ENCODE results near the gene EFHC1.

DNA sequence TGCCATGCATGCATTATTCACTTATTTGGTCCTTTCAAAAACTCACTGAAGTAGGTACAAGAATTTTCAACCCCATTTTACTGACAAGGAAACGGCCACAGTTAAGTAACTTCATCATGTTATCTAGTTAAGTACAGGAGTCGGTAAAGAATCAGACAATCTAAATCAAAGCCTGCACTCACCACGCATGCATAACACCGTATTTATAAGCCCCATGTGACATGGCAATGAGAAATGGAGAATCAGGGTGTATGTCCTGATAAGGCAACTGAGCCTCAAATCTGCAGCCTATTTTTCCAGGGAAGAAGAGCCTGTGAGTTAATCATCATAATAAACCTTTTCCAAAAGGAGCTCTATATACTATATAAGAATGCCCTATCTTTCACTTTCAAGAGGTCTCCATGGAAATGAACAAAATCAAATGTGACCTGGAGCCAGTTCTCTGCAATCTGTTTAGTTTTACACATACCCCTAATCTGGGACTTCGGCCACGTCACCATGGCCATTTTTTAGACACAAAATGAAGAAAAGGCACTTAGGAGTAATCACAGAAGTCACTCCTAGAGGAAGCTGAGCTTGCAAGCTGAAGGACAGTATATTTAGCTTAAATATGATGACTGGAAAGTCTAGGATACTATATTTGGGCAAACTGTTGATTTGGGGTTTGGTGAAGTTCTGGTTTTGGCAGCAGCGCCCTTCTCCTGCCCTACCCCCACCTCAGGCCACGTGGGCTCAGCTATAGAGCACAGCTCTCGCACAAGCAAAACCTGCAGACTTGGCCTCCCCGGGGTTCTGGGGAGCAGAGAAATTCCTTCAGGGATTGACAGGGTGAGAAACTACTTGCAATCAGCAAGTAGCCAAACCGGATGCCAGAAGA, 137.5 kb downstream of the EFHC1 start:
- no peak for TF ChIP-seq POLR2AphosphoS5 (IDR thresholded peaks at IDR 0.05; ENCODE audit: low read depth, low read length)
- TF ChIP-seq, protein P1, sequence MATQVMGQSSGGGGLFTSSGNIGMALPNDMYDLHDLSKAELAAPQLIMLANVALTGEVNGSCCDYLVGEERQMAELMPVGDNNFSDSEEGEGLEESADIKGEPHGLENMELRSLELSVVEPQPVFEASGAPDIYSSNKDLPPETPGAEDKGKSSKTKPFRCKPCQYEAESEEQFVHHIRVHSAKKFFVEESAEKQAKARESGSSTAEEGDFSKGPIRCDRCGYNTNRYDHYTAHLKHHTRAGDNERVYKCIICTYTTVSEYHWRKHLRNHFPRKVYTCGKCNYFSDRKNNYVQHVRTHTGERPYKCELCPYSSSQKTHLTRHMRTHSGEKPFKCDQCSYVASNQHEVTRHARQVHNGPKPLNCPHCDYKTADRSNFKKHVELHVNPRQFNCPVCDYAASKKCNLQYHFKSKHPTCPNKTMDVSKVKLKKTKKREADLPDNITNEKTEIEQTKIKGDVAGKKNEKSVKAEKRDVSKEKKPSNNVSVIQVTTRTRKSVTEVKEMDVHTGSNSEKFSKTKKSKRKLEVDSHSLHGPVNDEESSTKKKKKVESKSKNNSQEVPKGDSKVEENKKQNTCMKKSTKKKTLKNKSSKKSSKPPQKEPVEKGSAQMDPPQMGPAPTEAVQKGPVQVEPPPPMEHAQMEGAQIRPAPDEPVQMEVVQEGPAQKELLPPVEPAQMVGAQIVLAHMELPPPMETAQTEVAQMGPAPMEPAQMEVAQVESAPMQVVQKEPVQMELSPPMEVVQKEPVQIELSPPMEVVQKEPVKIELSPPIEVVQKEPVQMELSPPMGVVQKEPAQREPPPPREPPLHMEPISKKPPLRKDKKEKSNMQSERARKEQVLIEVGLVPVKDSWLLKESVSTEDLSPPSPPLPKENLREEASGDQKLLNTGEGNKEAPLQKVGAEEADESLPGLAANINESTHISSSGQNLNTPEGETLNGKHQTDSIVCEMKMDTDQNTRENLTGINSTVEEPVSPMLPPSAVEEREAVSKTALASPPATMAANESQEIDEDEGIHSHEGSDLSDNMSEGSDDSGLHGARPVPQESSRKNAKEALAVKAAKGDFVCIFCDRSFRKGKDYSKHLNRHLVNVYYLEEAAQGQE (IDR thresholded peaks at IDR 0.05; ENCODE audit: insufficient read depth in 1 of 2, low read depth in 2 of 2, low read length in 2 of 2), result no peak
